HTR-8/SVneo (cell line): ENCODE data around the gene FLOT2.
A peak's percentile ranks its signal among the peaks of the same experiment; 100 is the strongest.
"Not testable (repeated sequence)": the region's sequence is repeated elsewhere in the genome, so short reads cannot be mapped to it uniquely, and the experiment has no call there.

Experiments
- DNase-seq: peaks from one replicate; pipeline ENCODE4 v3.0.0; 2011; ENCODE audit warnings: low spot score, mixed read lengths; ENCODE audit not compliant: insufficient read length
- FAIRE-seq: peaks from 2 replicates; lab custom pipeline; 2011; peaks lifted over from hg19 to GRCh38; lab: Jason Lieb, UNC

FLOT2 gene

DNA sequence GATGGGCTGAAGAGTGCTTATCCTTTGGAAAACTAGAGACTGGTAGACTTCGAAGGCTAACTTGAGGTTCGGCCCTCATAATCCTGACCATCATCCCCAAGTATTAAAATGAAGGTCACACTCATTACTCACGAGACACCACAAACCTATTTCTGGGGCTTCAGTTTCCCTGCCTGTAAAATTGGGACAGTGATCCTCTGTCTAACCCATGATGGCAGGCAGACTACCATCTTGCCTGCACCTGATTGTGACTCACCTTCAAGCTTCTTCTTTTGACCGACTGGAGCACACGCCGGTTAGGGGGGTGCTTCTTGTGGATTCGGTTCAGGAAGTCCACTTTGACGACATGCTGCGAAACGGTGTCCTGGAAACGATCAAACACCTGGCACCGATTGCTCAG is 19.5 kb upstream of the FLOT2 start:
- no peak for DNase-seq
- FAIRE-seq, result no peak

DNA sequence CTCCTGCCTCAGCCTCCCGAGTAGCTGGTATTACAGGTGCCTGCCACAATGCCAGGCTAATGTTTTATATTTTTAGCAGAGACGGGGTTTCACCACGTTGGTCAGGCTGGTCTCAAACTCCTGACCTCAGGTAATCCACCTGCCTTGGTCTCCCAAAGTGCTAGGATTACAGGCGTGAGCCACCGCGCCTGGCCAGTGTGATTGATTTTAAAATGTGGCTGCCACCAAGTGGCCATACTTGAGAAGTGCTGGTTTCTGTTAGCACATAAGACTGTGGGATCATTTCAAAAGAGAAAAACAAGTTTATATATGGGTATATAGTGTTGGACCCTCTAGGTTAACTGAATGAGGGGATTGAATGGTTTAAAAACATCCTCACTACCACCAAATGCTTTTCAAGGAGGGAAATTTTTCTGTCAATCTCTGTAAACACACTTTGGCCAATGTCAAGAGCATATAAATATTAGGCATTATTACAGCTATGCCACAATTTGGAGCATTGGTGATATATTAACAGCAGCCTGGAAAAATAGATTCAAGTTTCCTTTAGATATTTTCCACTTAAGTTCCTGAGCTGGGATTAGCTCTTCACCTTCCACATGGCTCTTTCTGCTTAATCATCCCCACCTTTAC is 18.9 kb upstream of the FLOT2 start:
- DNase-seq (no peak), FAIRE-seq (no peak)

DNA sequence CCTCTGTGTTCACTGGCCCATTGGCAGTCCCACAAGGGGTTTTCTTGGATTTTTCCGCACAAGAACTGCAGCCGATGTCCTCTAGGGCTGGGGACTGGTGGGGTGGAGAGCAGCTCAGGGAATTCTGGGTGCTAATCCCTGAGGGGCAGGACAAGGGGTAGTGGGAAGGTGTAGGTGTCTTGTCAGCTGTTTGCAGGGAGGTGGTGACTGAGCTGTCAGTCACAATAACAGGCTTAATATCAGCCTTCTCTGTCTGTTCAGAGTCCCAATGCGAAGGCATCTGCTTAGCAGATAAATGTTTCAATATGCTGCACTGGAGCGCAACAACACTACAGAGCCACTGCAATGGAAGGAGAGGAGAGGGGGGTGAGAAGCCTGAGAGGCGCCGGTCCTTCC is 15.4 kb upstream of the FLOT2 start:
- no peak for DNase-seq
- FAIRE-seq, result no peak

DNA sequence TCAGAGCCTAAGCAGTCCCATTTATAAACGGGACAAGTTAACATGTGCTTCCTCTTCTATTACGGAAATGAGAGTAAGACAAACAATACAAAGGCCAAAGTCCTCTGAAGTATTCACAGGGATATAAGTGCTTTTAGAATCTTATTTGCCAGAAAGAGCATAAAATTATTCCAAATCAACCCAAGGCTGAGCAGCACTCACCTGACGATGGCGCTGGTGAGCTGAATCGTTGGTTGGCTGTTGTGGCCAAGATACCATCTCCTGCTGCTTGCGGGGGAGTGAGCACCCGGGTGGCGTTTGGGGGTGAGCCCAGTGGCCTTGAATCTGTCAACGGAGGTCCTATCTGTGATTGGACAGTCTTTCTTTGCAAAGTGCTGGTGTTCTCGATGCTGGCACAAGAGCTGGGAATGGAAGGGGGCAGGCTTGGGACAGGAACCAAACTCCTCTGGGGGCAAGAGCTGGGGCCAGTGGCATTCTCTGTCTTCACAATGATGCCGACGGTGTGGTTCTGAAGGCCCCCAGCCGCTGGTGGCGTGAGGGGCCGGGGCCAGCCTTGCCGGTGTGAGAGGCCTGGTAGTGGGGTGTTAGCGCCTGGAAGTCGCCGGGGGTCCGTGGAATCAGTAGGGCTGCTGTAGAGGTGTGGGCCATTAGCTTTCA is 14.9 kb upstream of the FLOT2 start:
- DNase-seq, result no peak
- no peak for FAIRE-seq

DNA sequence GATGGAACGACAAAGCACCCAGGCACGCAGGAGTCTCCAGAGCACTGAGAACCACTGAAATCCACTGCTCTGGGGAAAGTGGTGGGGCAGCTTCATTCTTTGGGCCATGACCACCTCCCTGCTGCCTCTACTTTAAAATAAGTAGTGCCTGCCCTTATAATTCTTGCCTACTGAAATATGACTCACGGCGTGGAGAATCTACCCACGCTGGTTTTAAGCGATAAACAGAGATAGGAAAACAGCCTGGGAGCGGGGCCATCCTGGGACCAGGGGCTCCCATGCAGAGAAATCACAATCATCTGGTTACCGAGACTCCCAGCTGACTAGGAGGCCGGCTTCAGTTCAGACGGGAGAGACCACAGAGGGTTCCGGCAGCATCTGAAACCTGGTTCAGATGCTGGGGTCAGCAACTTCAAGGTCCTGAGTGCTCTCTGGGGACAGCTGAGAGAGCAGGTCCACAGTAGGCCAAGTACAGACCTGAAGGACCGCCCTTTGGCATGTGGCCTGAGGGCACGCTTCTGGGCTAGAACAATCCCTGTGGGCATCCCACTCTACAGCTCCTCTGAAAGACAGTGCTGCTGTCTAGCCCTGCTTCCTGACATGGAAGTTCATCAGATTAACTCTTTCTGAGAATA is 14.0 kb upstream of the FLOT2 start:
- DNase-seq, result no peak
- no peak for FAIRE-seq

DNA sequence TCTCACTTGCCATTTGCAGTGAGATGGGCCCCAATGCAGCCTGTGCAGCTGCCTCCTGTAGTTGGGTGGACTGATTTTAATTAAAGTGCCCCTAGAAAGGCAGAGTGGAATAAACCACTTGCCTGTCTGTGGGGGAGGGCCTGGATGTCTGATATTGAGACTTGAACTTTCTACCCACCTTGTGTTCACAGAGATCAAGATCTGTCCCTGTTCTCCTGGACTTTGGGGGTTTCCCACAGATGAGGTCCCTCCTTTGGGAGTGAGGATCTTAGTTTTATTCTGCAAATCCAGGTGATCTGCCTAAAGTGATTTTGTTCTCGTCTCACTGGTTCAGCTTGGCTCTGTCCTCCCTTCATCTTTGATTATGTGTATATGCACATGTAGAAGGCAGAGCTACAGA is 13.0 kb upstream of the FLOT2 start:
- FAIRE-seq (no peak), DNase-seq (no peak)

DNA sequence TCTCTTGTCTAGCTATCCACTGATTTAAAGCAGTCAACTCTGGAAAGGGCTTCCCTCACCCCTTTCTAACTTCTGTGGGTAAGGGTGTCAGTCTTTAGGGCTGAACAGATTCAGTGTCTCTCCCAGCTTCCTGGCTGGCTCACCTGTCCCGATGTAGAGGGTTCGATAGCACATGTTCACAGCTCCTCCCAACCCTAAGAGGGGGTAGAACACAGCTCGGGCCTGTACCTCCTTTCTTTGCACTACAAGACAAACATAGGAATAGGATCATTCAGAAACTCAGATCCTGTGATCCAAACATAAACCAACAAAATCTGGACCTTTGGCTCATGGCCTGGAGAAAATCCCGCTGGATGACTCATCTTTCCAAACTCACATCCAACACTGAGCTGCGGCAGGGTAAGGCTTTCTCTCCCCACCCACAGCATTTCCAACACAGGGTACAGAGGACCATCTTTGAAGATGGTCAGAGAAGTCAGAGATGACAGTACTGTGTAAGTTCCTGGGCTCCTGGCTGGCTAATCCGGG is 11.2 kb upstream of the FLOT2 start:
- no peak for DNase-seq
- no peak for FAIRE-seq

DNA sequence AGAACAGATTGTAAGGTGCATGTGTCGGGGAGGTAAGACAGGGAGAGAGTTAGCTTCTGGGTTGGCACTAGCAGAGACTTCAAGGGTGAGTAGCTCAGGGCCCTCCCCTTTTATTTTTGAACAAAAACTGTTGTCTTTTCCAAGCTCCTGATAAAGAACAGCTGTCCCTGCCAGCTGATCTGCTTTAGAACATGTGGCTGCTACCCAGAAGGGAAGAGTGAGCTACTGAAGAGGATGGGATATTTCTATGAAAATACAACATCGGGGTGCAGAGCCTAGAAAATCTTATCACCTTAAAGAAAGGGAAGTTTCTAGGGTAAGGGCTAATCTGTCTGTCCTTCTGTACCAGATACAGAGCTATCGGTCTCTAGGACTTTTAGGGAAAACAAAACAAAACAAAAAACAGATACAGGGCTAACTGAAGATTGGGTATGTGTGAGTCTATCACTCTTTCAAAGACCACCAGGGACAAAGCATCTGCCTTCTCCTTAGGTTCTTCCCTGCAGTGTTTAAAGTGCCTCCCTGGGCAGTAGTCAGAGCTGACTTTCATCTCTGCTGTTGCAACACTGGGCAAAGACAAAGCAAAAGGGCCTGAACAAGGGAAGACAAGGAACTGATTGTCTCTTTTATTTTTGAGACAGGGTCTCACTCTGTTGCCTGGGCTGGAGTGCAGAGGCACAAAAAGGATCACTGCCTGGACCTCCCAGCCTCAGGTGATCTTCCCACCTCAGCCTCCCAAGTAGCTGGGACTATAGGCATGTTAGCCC is 10.4 kb upstream of the FLOT2 start:
- DNase-seq (no peak), FAIRE-seq (no peak)

DNA sequence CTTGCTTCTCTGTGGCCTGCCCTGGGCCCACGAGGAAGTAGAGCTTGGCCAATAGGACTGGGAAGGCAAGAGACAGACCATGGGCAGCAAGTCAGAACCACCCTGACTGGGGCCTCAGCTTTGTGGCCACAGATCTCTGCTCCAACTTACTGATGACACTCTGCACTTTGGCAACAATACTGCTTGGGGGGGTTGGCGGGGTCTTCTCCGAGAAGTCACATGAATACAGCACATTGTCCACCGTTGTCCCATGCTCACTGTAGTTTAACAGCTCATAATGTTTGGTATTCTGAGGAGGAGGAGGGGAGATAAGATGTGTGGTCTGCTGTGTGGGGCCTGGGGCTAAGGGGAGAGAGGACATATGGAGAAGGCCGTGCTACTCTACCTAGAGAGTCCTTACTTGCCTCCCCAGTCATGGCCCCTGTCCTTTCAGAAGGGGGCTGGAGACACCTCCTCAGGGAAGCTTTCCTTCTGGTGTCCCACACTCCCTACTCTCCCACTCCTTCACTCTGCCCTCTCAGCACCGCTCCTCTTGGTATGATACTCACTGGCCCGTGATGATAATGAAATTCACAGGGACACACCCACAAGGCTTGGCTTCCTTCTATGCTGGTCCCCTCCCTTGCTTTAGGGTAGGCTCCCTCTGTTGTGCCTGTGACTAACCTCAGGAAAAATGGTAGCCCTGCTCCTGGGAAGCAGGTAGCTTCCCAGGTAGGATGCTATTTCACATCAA is 9.3 kb upstream of the FLOT2 start:
- DNase-seq (no peak), FAIRE-seq (no peak)

DNA sequence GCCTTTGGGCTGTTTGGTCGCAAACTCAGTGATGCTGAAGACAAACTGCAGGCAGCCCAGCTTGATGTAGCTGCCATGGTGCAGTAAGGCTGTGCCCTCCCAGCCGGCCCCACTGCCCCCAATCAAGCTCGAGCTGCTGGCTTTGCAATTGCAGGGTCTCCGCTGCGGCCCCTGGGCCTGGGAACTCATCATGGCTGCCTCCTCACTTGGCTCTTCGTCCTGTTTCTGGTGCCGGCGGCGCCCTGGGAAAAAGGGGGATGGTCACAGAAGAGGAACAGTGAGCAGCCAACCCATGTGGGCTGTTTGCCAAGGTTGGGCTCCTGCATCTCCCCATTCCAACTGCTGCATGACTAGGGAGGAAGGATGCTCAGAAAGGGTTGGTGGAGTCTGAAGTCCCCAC is 8.7 kb upstream of the FLOT2 start:
- FAIRE-seq, result no peak
- DNase-seq, result no peak

DNA sequence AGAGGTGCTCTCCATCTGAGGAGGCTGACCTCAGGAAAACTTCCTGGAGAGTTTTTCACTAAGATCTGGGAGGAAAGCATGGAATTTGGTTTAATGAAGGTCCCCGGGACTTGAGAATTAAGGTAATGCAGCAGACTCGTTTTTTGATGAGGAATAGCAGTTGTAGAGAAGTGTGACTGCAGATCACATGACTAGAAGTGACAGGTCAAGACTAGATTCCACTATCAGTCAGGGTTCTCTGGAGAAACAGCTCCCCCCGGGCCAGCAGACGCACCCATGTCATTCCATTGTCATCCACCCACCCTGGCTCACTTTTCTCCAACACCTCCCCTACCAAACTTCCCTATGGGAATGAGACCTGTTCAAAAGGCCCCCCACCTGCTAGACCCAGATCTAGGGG is 7.3 kb upstream of the FLOT2 start:
- FAIRE-seq (no peak), DNase-seq (no peak)

DNA sequence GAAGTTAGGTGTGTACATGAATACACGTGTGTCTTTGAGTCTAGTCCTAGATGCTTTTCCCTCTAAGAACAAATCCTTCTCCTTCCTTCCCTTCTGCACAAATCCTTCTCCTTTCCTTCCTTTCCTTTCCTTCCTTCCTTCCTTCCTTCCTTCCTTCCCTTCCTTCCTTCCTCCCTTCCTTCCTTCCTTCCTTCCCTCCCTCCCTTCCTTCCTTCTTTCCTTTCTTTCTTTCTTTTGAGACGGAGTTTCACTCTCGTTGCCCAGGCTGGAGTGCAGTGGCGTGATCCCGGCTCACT is 6.0 kb upstream of the FLOT2 start:
- not testable (repeated sequence) for DNase-seq, FAIRE-seq

DNA sequence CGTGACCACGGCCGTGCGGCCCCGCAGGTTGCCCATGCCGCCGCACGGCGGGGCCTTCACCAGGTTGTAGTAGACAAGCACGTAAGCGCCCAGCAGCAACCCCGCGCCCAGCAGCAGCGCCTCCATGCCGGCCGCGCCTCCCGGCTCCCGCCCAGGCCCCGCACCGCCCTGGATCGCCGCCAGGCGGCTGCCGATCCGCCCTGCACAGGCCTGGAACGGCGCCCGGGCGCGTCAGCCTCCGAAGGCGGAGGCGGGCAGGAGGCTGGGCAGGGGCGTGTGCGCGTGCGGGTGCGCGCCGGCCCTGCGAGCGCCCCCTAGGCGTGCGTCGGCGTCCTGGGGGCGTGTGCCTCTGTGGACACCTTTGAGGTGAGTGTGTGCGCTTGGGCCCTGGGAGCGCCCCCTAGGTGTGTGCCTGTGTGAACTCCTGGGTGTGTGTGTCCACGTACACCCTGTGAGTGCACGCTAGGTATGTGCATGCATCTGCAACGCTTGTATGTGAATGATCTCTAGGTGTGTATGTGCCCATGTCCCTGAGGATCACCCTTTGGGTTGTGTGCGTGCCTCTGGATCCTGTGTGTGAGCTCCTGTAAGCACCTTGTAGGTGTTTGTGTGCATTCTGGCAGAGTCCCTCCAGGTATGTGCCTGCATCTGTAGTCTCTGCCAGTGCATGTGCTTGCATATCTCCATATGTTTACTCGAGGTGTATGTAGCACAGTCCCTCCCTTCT is 5.4 kb upstream of the FLOT2 start, which contains the start of gene DHRS13:
Gene DHRS13 (minus strand): TSS at position 261 of the 727 bp plus-strand sequence. CDS start 135 bp downstream, at position 126.
- peak; percentile 96 for FAIRE-seq
- DNase-seq, result peak; percentile 95

DNA sequence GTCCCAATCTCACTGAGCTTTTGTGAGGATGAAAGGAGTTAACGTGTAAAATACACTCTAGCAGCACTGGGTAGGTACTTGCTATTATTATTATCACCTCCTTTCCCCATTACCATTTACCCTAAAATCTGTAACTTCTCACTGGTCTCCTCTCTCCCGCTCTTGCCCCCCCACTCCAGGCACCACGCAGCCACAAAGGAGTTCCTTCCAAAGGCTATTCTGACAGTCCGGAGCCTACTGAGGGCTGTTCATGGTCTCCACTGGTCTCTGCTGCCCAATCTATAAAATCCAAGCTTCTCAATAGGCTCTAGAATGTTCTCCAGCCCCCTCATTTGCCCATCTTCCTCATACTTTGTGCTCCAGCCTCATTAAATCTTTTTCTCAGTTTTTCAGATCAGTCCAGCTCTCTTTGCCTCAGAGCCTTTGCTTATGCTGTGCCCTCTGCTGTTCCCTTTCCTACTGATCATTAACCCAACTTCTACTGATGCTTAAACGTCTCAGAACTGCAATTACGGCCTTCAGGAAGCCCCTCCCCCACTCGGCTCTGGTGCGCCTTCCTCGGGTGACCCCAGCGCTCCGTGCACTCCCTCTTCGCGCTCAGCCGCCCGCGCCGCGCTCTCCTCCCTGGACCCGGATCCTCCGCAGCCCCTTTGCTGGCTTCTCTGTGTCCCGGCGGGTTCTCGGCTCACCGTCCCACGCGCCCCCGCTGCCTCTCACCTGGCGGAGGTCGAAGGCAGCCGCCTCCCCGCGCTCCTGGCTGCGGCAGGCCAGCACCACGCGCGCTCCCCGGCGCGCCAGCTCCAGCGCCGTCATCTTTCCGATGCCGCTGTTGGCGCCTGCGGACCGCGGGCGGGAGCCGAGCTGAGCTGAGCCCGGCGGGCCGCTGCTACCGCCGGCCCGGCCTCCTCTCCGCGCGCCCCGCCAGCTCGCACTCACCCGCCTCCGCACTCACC is 4.6 kb upstream of the FLOT2 start:
- FAIRE-seq, result no peak
- DNase-seq, result peak; percentile 56

DNA sequence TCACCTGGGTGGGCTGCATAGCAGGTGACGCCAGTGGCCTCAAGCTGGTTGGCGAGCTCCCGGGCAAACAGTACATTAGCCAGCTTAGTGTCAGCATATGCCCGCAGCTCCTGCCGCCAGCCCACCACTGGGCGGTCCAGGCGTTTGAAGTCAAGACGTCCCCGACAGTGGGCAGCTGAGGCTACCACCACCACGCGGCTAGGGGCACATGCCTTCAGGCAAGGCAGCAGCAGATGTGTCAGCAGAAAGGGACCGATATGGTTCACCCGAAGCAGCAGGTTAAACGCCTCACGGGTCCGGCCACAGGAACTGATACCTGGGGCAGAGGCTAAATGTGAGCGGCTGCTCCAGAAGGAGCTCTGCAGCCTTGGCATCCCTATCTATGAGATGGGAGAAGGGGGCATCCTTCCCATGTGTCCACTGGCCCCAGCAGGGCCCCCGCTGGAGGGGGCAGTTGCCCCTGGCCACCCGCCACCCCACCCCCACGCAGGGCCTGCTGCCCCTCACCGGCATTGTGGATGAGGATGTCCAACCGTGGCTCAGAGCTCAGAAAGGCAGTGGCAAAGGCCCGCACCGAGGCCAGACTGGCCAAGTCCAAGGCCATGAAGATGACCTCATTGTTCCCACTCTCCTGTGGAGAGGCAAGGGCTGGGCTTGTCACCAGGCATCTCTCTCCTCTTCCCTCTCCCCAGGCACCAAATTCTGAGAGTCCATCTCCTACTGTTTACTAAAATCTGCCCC is 3.6 kb upstream of the FLOT2 start:
- DNase-seq (no peak), FAIRE-seq (no peak)

DNA sequence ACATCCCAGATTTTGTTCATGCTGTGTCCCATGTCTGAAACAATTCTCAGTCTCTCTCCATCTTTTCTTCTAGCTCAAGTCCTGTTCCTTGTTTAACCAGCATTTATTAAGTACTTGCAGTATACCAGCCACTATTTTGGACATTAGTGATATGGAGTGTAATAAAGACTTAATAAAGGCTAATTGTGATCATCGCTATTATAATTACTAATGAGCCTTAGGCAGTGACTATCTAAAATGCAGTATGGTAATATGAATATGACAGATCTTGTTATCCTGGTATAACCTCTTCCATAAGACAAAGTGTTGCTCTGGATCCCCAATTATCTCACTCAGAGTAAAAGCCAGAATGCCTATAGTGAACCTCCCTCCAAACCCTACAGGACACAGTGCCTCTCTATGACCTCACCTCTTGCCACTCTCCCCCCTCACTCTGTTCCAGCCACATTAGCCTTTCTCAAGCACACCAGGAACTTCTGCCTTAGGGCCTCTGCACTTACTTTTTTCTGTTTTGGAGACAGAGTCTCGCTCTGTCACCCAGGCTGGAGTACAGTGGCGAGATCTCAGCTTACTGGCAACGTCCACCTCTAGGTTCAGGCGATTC is 1.8 kb upstream of the FLOT2 start:
- FAIRE-seq (no peak), DNase-seq (no peak)

DNA sequence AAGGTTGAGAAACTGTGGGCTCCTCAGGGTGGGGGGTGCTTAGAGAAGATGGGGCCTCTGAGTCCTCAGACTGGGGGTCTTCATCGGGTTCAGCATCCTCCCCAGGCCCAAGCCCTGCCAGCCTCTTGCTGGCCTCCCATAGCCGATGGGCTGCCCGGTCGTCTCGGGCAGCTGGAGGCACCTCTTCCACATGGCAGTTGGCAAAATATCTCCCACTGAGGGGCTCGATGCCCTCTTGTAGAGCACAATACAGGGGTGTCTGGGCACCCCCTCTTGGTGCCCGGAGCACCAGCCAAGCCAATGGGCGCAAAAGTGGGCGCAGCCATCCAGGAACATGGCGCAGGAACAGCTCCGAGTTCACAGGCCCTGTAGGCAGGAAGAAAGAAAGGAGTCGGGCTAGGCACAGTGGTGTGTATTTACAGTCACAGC is 1.0 kb upstream of the FLOT2 start:
- DNase-seq (no peak), FAIRE-seq (no peak)
